Brain microvascular endothelial cell (primary cell): ENCODE results near the gene LMBRD2.

Source experiments
- DNase-seq: peaks from one replicate; pipeline ENCODE4 v3.0.0-alpha.2; 2020
- H3K27ac ChIP-seq: fragments of 250-450 bp; sonication (Bioruptor Pico); 2 replicates; pipeline ENCODE4 v1.5.1; 2020; ENCODE audit warnings: mild to moderate bottlenecking, moderate library complexity
- H3K27me3 ChIP-seq: fragments of 250-450 bp; sonication (Bioruptor Pico); replicated peaks from 2 replicates; pipeline ENCODE4 v1.5.1; 2020; ENCODE audit warnings: mild to moderate bottlenecking
- H3K36me3 ChIP-seq: fragments of 250-450 bp; sonication (Bioruptor Pico); replicated peaks from 2 replicates; pipeline ENCODE4 v1.5.1; 2020; ENCODE audit warnings: mild to moderate bottlenecking
- H3K4me3 ChIP-seq: 2 replicates; pipeline ENCODE4 v1.5.1; 2011; ENCODE audit warnings: low read depth, mild to moderate bottlenecking, control low read depth, low read length, moderate library complexity
- CTCF ChIP-seq: IDR thresholded peaks from 2 replicates; pipeline ENCODE4 v1.5.1; 2011; ENCODE audit warnings: low read depth, mild to moderate bottlenecking, moderate library complexity, low read length, control low read depth, inconsistent platforms; ENCODE audit errors: missing control alignments
- in situ Hi-C: cut with HindIII; loops from 2 replicates; pipeline ENCODE4 v1.10.0; 2017; ENCODE audit warnings: low sequenced_read_pairs, low pct_ligation_motif_present

The LMBRD2 gene

GRCh38 chr5:36079200-36079781 is 72.4 kb downstream of the LMBRD2 start:
- DNase-seq: peak; percentile 44
- in situ Hi-C loops: no loop called here
- peak; percentile 77 for TF ChIP-seq CTCF

DNA sequence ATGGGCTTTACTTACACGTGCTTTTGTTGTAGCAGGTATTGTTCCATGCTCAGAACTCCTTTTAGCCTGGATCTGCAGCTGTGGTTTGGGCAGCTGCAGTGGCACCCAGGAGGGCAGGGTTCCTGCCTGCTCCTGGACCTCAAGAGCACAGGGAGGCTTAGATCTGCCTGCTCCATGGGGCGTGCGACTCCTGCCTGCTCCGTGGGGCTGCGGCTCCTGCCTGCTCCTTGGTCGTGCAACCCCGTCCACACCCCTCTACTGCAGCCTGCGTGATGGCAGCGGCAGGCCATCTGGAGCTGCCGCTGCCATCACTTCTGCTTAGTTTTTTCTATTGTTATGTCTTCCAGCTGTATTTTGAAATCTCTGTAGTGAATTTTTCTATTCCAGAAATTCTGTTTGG is 73.3 kb downstream of the LMBRD2 start:
- Histone ChIP-seq H3K27me3 (no peaks in the 10 kb centered on the region), H3K36me3 (no peaks in the 10 kb centered on the region), H3K4me3 (no peak overlapping the region), H3K27ac (no peak overlapping the region)
- in situ Hi-C loops: no loop called here
- TF ChIP-seq CTCF: no peak
- DNase-seq: no peak

More at GRCh38 chr5:36079200-36079781, 72.4 kb downstream of the LMBRD2 start:
- H3K4me3 ChIP-seq: no peak overlapping the region
- no peaks in the 10 kb centered on the region for H3K36me3 ChIP-seq
- H3K27me3 ChIP-seq: no peaks in the 10 kb centered on the region
- H3K27ac ChIP-seq: no peak overlapping the region

GRCh38 chr5:36073595-36074216 is 78.0 kb downstream of the LMBRD2 start:
- Histone ChIP-seq H3K27ac (no peak overlapping the region), H3K27me3 (no peaks in the 10 kb centered on the region), H3K4me3 (no peak overlapping the region), H3K36me3 (no peaks in the 10 kb centered on the region)
- in situ Hi-C loops: no loop called here
- no peak for DNase-seq
- TF ChIP-seq CTCF: peak; percentile 37

DNA sequence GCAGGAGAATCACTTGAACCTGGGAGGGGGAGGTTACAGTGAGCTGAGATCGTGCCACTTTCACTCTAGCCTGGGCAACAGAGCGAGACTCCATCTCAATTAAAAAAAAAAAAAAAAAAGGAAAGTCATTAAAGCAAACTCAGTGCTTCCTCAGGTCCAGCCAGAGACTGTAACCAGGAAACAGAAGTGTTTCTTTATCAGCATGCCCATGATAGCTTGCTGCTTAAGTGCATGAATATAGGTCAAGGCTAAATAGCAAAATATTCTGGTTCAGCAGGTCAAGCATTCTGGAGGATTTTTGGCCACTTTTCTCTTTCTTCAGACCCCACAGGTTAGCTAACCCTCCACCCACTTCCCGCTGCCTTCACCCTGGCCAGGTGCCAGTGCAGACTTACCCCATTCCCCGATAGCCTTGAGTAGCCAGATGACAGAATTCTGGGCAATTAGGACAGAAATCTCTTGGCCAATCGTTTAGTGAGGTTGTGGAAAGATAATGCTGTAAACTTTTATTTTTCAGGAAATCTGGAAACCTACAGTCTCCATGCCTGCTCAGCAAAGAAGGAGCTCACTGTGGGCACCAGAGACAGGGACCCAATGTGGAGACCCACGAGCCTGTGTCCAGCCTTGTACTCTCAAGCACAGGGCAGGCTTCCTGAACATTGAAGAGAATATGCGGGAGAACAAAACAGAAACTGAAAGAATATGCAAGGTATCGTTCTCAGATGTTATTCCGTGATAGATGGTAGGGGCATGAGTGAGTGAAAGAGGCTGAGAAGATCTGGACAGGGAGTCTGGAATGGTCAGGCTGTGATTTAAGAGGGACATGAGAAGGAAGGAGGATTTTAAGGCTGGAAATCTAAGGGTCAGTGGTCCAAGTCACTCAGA is 80.8 kb downstream of the LMBRD2 start:
- TF ChIP-seq CTCF: no peak
- Histone ChIP-seq H3K27ac (no peak overlapping the region), H3K27me3 (peaks cover 5% of the 10 kb centered on the region), H3K36me3 (no peaks in the 10 kb centered on the region), H3K4me3 (no peak overlapping the region)
- in situ Hi-C loops: no loop called here
- no peak for DNase-seq

DNA sequence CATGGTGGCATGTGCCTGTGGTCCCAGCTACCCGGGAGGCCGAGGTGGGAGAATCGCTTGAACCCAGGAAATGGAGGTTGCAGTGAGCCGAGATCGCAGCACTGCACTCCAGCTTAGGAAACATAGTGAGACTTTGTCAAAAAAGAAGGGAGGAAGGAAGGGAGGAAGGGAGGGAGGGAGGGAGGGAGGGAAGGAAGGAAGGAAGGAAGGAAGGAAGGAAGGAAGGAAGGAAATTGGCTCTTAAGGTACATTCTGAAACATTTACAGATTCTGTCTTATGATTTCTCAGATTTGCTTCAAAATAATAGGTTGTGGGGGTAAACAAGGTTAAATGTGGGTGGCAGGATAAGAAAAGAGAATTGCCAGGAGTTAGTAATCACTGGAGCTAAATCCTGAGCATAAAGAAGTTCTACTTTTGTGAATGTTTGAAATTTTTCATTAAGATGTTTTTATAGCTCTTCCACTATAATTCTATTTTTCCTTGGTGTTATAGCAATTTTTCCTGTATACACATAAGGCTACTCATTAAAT is 82.9 kb downstream of the LMBRD2 start:
- H3K36me3 ChIP-seq: no peaks in the 10 kb centered on the region
- no peak for TF ChIP-seq CTCF
- no peak overlapping the region for H3K27ac ChIP-seq
- in situ Hi-C loops: no loop called here
- peaks cover 12% of the 10 kb centered on the region for H3K27me3 ChIP-seq
- H3K4me3 ChIP-seq: no peak overlapping the region
- no peak for DNase-seq
